ENCODE data around the gene SGTA.

SGTA gene

GRCh38 chr19:2765376-2765775 lies 17.7 kb downstream of the SGTA start:
- H3K4me3 ChIP-seq (ENCODE audit: low read depth, low read length) = no peak overlapping the region
- no peak for TF ChIP-seq CTCF (IDR thresholded peaks at IDR 0.05; ENCODE audit: low read depth, low read length)

GRCh38 chr19:2764945-2765344 lies 18.1 kb downstream of the SGTA start:
- TF ChIP-seq CTCF (IDR thresholded peaks at IDR 0.05; ENCODE audit: low read depth, low read length) = no peak
- H3K4me3 ChIP-seq (ENCODE audit: low read depth, low read length) = no peak overlapping the region

- no peak for TF ChIP-seq CTCF (IDR thresholded peaks at IDR 0.05; ENCODE audit: low read depth, low read length)
- no peak overlapping the region for H3K4me3 ChIP-seq (ENCODE audit: low read depth, low read length)
Observed at GRCh38 chr19:2763687-2764086, 19.4 kb downstream of the SGTA start.

- TF ChIP-seq CTCF (IDR thresholded peaks at IDR 0.05; ENCODE audit: low read depth, low read length) = no peak
- no peak overlapping the region for H3K4me3 ChIP-seq (ENCODE audit: low read depth, low read length)
Observed at GRCh38 chr19:2762783-2763496, 20.1 kb downstream of the SGTA start.

- H3K4me3 ChIP-seq (ENCODE audit: low read depth, low read length) = no peak overlapping the region
- TF ChIP-seq CTCF (IDR thresholded peaks at IDR 0.05; ENCODE audit: low read depth, low read length) = no peak
Observed at GRCh38 chr19:2761876-2762782, 20.9 kb downstream of the SGTA start.

- no peak overlapping the region for H3K4me3 ChIP-seq (ENCODE audit: low read depth, low read length)
- TF ChIP-seq CTCF (IDR thresholded peaks at IDR 0.05; ENCODE audit: low read depth, low read length) = no peak
Observed at GRCh38 chr19:2761309-2761677, 21.8 kb downstream of the SGTA start.

GRCh38 chr19:2759965-2760364 lies 23.1 kb downstream of the SGTA start:
- no peak for TF ChIP-seq CTCF (IDR thresholded peaks at IDR 0.05; ENCODE audit: low read depth, low read length)
- H3K4me3 ChIP-seq (ENCODE audit: low read depth, low read length) = no peak overlapping the region
